Activated CD8-positive, alpha-beta memory T cell treated with anti-CD3 and anti-CD28 coated beads for 36 hours (primary cell): Measurements from ENCODE around the gene SECISBP2L. TPM values are rescaled to one million over a fixed set of nuclear protein-coding genes. Genes with fewer than 3 reads are reported as not detected.

Experiments used
- CTCF ChIA-PET: fragments of 350-600 bp; sonication (Branson Sonifier 250); formaldehyde crosslinking; loops from one replicate; lab custom pipeline; 2021; ENCODE audit warnings: antibody characterized with exemption; lab: Charles Lee
- POLR2A ChIA-PET: fragments of 350-600 bp; sonication (Branson Sonifier 250); formaldehyde crosslinking; loops from one replicate; lab custom pipeline; 2021; ENCODE audit warnings: antibody characterized with exemption; lab: Charles Lee
- total RNA-seq, 2 experiments: library from RNA; stranded (reverse); gene quantifications; one replicate each; pipeline ENCODE4 v1.2.3, GENCODE V29; 2021

The SECISBP2L gene
- total RNA-seq, 2 experiments from 2014 or later: 24.3 to 26.9 TPM

- POLR2A ChIA-PET: no interaction called here
- CTCF ChIA-PET: no interaction called here
Observed at GRCh38 chr15:49026700-49027099, 19.5 kb downstream of the SECISBP2L start.

DNA sequence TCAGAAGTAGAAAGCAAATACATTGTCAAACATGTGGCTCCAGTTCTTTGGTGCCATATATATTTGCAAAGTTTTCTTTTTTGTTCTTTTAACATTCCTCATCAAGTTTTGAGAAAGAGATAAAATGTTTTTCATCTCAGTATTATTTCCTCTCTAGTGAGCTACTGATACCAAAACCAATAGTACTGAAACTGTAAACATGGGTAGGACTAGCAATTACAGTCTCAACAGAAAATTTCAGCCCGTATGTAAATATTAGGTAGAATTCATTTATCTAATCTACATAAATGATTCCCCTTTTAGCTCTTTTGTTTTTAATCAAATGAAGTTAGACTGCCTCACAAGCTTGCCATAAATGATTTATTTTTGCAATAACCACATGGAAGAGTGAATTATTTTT, 21.4 kb downstream of the SECISBP2L start:
- ChIA-PET POLR2A (no interaction called here), CTCF (no interaction called here)

DNA sequence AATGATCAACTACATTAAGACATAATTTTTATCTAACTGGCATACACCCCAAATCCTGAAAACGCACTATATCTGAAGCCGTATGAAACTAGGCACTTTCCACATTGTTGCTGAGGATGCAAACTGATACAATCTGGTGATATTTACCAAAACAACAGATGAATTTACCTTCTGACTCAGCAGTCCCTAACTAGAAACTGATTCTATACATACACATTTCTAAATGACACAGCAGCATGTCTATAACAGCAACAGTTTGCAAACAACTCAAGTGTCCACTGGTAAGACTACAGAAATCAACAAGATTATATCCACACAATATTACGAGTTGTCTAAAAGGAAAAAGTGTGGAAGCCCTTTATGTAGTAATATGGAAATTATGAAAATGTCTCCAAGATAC, 22.9 kb downstream of the SECISBP2L start:
- ChIA-PET CTCF (no interaction called here), POLR2A (no interaction called here)

- POLR2A ChIA-PET: no interaction called here
- CTCF ChIA-PET: no interaction called here
Observed at GRCh38 chr15:49015896-49016295, 30.4 kb downstream of the SECISBP2L start.

DNA sequence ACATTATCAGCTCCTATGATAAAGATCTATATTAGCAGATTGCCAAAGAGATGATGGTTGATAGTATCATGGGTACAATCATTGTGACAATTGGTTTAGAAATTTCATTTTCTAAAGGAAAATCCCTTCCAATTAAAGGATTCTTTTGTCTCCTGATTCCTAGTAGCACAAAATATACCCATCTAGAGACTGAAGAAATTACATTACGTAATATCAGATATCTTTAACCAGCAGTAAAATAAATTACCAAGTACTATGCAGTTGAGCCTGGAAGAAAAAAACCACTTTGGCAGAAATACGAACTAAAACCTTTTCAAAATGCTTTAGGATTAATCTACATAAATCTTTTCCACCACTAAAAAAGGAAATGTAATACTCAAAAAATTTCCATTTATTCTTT, 46.9 kb downstream of the SECISBP2L start:
- CTCF ChIA-PET: no interaction called here

DNA sequence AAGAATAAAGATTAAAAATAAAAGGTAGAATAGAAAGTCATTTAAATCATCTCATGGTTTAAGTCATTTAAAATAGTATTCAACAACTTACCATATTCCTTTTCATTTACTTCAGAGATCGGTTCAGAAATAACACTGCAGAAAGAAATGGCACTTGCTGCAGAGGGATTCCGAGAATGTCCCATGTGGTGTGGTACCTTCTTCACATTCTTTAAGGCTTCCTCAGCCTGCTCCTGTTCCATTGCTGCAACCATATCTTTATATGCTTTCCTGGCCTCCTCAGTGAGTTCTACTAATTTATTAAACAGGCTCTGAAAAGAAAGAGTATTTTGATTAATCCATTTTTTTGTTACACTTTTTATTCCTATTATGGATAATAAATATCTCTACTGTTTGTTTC, 50.0 kb downstream of the SECISBP2L start:
- ChIA-PET CTCF (no interaction called here), POLR2A (no interaction called here)

More for the DNA sequence above, 46.9 kb downstream of the SECISBP2L start:
- POLR2A ChIA-PET: no interaction called here

DNA sequence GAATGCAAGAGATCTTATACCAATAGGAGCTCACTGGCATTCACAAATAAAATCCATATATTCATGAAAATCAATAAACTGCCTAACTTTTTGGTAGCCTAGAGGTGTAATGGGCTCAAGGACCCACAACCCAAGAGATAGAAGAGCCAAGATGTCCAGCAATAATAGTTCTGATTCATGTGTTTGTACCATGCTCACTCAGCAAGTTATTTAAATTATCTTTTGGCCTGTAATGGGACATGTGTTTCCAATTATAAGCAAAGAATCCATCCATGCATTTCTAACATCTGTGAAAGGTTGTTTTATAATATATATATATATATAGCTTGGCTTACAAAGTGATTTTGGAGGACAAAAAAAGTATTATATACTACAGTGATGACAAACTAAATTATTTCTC, 52.9 kb downstream of the SECISBP2L start:
- POLR2A ChIA-PET: no interaction called here
- CTCF ChIA-PET: no interaction called here

GRCh38 chr15:48992545-48992944, 53.7 kb downstream of the SECISBP2L start:
- ChIA-PET CTCF (no interaction called here), POLR2A (no interaction called here)

- ChIA-PET POLR2A (no interaction called here), CTCF (no interaction called here)
Observed at GRCh38 chr15:48992096-48992495, 54.1 kb downstream of the SECISBP2L start.

DNA sequence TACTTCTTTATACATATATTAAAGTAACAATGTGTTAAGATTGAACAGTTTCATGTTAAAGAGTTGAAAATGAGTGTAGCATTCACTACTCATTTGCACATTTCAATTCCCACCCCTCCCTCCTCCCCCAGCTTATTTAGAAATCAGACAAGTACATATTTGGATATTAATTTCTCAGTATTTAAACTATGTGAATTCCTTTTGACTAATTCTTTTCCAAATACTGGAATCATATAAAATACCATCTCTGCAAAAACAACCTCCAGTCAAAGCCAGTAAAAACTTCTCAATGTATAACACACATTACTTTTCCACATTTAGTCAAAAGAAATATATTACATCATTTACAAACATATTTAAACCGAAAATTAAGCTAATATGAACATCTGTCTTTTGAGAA, 57.1 kb downstream of the SECISBP2L start:
- ChIA-PET POLR2A (no interaction called here), CTCF (no interaction called here)

GRCh38 chr15:48987142-48987541, 59.1 kb downstream of the SECISBP2L start:
- CTCF ChIA-PET: interaction anchor here (1.4 to 1.6 kb wide), 2 partner anchors 12 to 125 kb away, joined by 3 to 5 read pairs; no protein-coding TSS in a partner anchor
- POLR2A ChIA-PET: no interaction called here

DNA sequence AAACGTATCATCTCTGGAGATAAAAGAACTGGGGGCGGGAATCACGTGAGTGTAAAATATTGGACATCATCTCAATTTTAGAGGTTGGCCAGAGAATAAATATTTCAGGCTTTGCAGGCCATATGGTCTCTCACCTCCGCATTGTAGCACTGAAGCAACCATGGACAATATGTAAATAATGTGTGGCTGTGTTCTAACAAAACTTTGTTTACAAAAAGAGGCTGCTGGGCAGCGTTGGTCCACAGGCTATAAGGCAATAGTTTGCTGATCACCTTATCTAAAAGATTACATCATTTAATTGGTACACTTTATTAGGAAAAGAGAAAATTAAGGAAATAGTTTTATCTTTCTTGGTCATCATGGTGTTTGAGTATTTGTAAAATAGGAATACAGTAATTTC, 60.0 kb downstream of the SECISBP2L start:
- ChIA-PET POLR2A (no interaction called here), CTCF (interaction anchor here (1.4 to 1.6 kb wide), 2 partner anchors 11 to 124 kb away, joined by 3 to 5 read pairs; no protein-coding TSS in a partner anchor)

DNA sequence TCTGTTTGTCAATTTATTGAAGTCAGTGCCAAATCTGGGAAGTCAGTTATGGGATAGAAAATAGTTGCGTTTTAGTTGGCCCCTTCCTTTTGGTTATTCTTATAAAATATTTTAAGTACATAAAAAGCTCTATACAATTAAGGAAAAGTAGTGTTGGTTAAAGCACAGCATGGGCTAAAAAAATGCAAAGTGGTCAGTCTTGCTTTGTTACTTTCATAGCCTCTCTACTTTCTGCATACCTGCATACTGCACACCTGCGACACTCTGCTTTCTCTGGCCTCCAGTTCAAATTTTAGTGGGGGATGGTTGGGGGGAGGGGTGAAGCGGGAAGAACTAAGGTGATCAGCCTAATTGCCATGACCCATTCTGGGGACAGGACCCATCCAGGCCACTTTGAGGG, 60.7 kb downstream of the SECISBP2L start:
- CTCF ChIA-PET: interaction anchor here (1.4 kb wide), 1 partner anchor 10 kb away, joined by 4 read pairs; no protein-coding TSS in a partner anchor
- POLR2A ChIA-PET: no interaction called here

DNA sequence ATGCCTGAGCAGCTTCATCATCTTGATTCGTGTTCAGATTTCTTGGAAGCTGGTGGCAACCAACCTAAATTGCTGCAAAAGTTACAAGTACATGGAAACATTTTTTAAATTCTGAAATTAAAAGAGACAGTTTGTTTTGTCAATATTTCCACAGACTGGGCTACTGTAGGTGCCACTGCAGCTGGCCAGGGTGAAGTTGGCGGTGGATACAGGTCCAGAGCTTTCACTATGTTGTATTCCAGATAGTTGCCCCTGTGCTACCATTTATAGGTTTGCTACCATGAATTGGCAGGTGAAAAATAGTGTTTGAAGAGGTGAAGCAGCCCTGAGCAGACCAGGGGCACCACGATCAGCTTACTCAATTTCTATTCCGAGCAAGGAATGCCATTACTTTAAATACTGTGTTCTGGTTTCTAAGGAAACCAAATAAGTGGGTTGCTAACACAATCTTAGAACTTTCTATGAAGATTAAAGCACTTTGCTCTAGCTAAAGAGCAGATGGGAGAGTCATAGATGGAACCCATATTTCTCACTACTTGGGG, 61.4 kb downstream of the SECISBP2L start:
- POLR2A ChIA-PET: no interaction called here
- CTCF ChIA-PET: interaction anchor here (0.6 to 1.4 kb wide), 3 partner anchors 9 to 292 kb away, joined by 3 to 4 read pairs (median 3); no protein-coding TSS in a partner anchor

GRCh38 chr15:48984021-48984710, 62.1 kb downstream of the SECISBP2L start:
- CTCF ChIA-PET: interaction anchor here (0.6 to 1.4 kb wide), 3 partner anchors 8 to 293 kb away, joined by 3 to 4 read pairs (median 3); no protein-coding TSS in a partner anchor
- POLR2A ChIA-PET: no interaction called here

DNA sequence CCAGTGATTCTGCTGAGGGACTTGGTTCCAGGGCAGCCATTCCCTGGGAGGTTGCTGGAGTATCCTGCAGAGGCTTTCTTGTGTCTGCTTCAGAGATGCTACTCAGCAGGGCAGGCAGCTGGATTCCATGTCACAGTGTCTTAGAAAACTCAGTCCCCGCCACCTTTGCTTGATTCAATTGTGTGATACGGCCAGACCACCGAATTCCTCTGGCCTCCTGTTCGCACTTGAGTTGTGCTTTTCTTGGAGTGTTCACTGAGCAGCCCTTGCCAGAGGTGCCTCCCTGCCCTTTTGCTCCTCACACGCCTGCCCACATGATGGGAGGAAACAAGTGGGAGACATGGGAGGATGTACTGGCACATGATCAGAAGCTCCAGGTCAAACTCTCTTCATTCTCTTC, 62.9 kb downstream of the SECISBP2L start:
- ChIA-PET CTCF (no interaction called here), POLR2A (no interaction called here)

DNA sequence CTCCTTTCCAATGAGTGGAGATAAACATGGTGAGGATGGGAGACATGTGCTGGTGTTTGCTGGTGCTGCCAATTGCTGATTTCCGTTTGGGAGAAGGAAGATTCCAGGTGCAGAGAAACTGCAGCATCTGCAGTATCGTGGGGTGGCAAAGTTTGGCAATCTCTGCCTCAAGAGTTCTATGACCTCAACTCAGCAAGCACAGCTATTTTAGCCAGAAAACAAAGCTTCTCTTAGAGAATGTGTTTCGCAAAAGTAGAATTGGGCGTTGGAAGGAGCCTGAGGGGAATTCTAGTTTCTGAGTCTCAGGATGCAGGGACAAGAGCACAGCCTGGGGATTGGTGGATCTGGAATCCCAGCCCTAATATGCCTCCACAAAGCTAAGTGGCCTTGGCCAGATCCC, 64.3 kb downstream of the SECISBP2L start:
- POLR2A ChIA-PET: no interaction called here
- CTCF ChIA-PET: no interaction called here

- POLR2A ChIA-PET: no interaction called here
Observed at GRCh38 chr15:48978638-48979037, 67.6 kb downstream of the SECISBP2L start.

DNA sequence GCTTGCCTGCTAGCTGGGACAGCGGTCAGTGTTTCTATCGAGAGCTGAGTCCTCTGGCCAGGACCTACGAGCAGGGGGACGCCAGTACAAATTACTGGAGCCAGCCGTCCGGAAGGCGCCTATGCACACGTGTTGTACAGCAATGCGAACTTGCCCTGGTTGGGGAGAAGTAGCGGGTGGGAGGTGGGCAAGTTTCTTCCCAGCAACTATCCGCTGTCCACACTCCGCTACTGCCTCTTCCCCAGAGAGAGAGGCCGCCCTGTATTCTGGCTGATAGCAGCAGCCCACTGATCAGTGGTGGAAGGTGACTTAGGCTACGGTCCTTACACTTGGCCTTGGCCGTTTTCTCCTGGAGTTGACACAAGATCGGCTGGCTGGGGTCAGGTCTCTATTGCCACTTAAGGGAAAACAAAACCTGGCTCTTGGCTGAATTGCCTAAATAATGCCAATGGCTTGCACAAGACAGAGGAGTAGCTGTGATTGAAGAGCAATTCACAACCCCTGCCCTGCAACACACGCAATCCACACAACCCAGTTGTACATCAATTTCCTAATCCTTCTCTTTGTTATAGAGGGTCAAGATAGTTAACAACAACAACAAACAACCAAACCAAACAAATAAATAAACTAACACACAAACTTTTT, 69.7 kb downstream of the SECISBP2L start:
- CTCF ChIA-PET: interaction anchor here (1.1 to 2.4 kb wide), 8 partner anchors 10 to 118 kb away, joined by 3 to 11 read pairs (median 4); partner anchors contain the start of gene SECISBP2L

More at GRCh38 chr15:48978638-48979037, 67.6 kb downstream of the SECISBP2L start:
- CTCF ChIA-PET: no interaction called here

More for the DNA sequence above, 69.7 kb downstream of the SECISBP2L start:
- POLR2A ChIA-PET: interaction anchor here (0.6 kb wide), 1 partner anchor 1227 kb away, joined by 4 read pairs; no protein-coding TSS in a partner anchor
